HEK293 (cell line): ENCODE data around the gene KLLN.

Experiments
- GLIS1 ChIP-seq: fragments of 450-650 bp; formaldehyde crosslinking; IDR thresholded peaks from 2 replicates; pipeline ENCODE4 v1.5.1; 2016; ENCODE audit warnings: missing biosample characterization, missing genetic modification characterization
- KLF8 ChIP-seq: fragments of 450-650 bp; formaldehyde crosslinking; IDR thresholded peaks from 2 replicates; pipeline ENCODE4 v1.5.1; 2016; ENCODE audit warnings: missing biosample characterization, missing genetic modification characterization
- KLF9 ChIP-seq: fragments of 450-650 bp; formaldehyde crosslinking; IDR thresholded peaks from 2 replicates; pipeline ENCODE4 v1.5.1; 2016; ENCODE audit warnings: missing biosample characterization, missing genetic modification characterization, low read depth
- MEIS1 ChIP-seq: sonication (generic); formaldehyde crosslinking; IDR thresholded peaks from 2 replicates; pipeline ENCODE4 v1.8.1; 2022; ENCODE audit warnings: missing genetic modification reagents, mild to moderate bottlenecking, borderline replicate concordance
- SP3 ChIP-seq: fragments of 450-650 bp; formaldehyde crosslinking; IDR thresholded peaks from 2 replicates; pipeline ENCODE4 v1.5.1; 2016; ENCODE audit warnings: missing biosample characterization, missing genetic modification characterization
- ZBTB17 ChIP-seq: fragments of 450-650 bp; formaldehyde crosslinking; IDR thresholded peaks from 2 replicates; pipeline ENCODE4 v1.5.1; 2016; ENCODE audit warnings: missing biosample characterization, missing genetic modification characterization
- ZBTB8A ChIP-seq: fragments of 450-650 bp; formaldehyde crosslinking; IDR thresholded peaks from 2 replicates; pipeline ENCODE4 v1.5.1; 2016; ENCODE audit warnings: missing biosample characterization, missing genetic modification characterization
- ZFP3 ChIP-seq: fragments of 450-650 bp; formaldehyde crosslinking; IDR thresholded peaks from 2 replicates; pipeline ENCODE4 v1.5.1; 2016; ENCODE audit warnings: low read depth, missing biosample characterization, missing genetic modification characterization
- ZNF140 ChIP-seq: fragments of 450-650 bp; formaldehyde crosslinking; IDR thresholded peaks from 2 replicates; pipeline ENCODE4 v1.5.1; 2016; ENCODE audit warnings: missing biosample characterization, missing genetic modification characterization
- ZNF146 ChIP-seq: fragments of 450-650 bp; formaldehyde crosslinking; IDR thresholded peaks from 2 replicates; pipeline ENCODE4 v1.5.1; 2016; ENCODE audit warnings: missing biosample characterization, missing genetic modification characterization
- ZNF202 ChIP-seq: fragments of 450-650 bp; formaldehyde crosslinking; IDR thresholded peaks from 2 replicates; pipeline ENCODE4 v1.5.1; 2016; ENCODE audit warnings: missing biosample characterization, missing genetic modification characterization, borderline replicate concordance
- ZNF214 ChIP-seq: fragments of 450-650 bp; formaldehyde crosslinking; IDR thresholded peaks from 2 replicates; pipeline ENCODE4 v1.5.1; 2017; ENCODE audit warnings: missing biosample characterization, mild to moderate bottlenecking, missing genetic modification characterization, borderline replicate concordance
- ZNF239 ChIP-seq: fragments of 450-650 bp; formaldehyde crosslinking; IDR thresholded peaks from 2 replicates; pipeline ENCODE4 v1.5.1; 2016; ENCODE audit warnings: missing biosample characterization, missing genetic modification characterization
- ZNF248 ChIP-seq: fragments of 450-650 bp; formaldehyde crosslinking; IDR thresholded peaks from 2 replicates; pipeline ENCODE4 v1.5.1; 2017; ENCODE audit warnings: missing biosample characterization, missing genetic modification characterization
- ZNF274 ChIP-seq, 2 experiments: fragments of 200-500 bp in 1 of 2; fragments of 450-650 bp in 1 of 2; sonication (Bioruptor generic) in 1 of 2; formaldehyde crosslinking in 1 of 2; IDR thresholded peaks; 2 replicates each; pipeline versions ENCODE4 v1.5.1 to v1.6.1; 2014 to 2016; ENCODE audit warnings: borderline replicate concordance in 1 of 2, inconsistent platforms in 1 of 2, low read length in 1 of 2, missing biosample characterization in 1 of 2, missing genetic modification characterization in 1 of 2
- ZNF335 ChIP-seq: fragments of 450-650 bp; formaldehyde crosslinking; conservative IDR thresholded peaks from 2 replicates; pipeline ENCODE4 v1.5.1; 2016; ENCODE audit warnings: missing biosample characterization, missing genetic modification characterization
- ZNF341 ChIP-seq: fragments of 450-650 bp; formaldehyde crosslinking; IDR thresholded peaks from 2 replicates; pipeline ENCODE4; 2016; ENCODE audit warnings: low read depth, missing biosample characterization, missing genetic modification characterization
- ZNF501 ChIP-seq: fragments of 450-650 bp; formaldehyde crosslinking; IDR thresholded peaks from 2 replicates; pipeline ENCODE4 v1.5.1; 2016; ENCODE audit warnings: missing biosample characterization, missing genetic modification characterization
- ZNF549 ChIP-seq: fragments of 450-650 bp; IDR thresholded peaks from 2 replicates; pipeline ENCODE4 v1.5.1; 2018; ENCODE audit warnings: missing biosample characterization, missing genetic modification characterization, mild to moderate bottlenecking, inconsistent platforms, moderate library complexity
- ZNF555 ChIP-seq: fragments of 450-650 bp; formaldehyde crosslinking; conservative IDR thresholded peaks from 2 replicates; pipeline ENCODE4 v1.5.1; 2017; ENCODE audit warnings: missing biosample characterization, mild to moderate bottlenecking, missing genetic modification characterization, inconsistent platforms
- ZNF626 ChIP-seq: fragments of 450-650 bp; sonication (Bioruptor Pico); formaldehyde crosslinking; IDR thresholded peaks from 2 replicates; pipeline ENCODE4 v1.5.1; 2018; ENCODE audit warnings: missing biosample characterization, missing genetic modification characterization, inconsistent platforms
- ZNF664 ChIP-seq: fragments of 450-650 bp; formaldehyde crosslinking; IDR thresholded peaks from 2 replicates; pipeline ENCODE4 v1.5.1; 2016; ENCODE audit warnings: missing biosample characterization, missing genetic modification characterization
- ZNF785 ChIP-seq: fragments of 450-650 bp; formaldehyde crosslinking; IDR thresholded peaks from 2 replicates; pipeline ENCODE4 v1.5.1; 2016; ENCODE audit warnings: missing biosample characterization, missing genetic modification characterization
- ZNF792 ChIP-seq: fragments of 450-650 bp; formaldehyde crosslinking; IDR thresholded peaks from 2 replicates; pipeline ENCODE4 v1.5.1; 2016; ENCODE audit warnings: missing biosample characterization, missing genetic modification characterization
- TF ChIP-seq, protein P1 (sequence below): IDR thresholded peaks from 2 replicates; pipeline ENCODE4 v1.6.1; 2011; ENCODE audit warnings: mild to moderate bottlenecking, low read depth, low read length, borderline replicate concordance
- TF ChIP-seq, protein P2 (sequence below): fragments of 450-650 bp; formaldehyde crosslinking; IDR thresholded peaks from 2 replicates; pipeline ENCODE4 v1.5.1; 2016; ENCODE audit warnings: missing biosample characterization, missing genetic modification characterization, borderline replicate concordance
- TF ChIP-seq, protein P3 (sequence below): fragments of 450-650 bp; formaldehyde crosslinking; IDR thresholded peaks from 2 replicates; pipeline ENCODE4 v1.5.1; 2016; ENCODE audit warnings: missing biosample characterization, missing genetic modification characterization
- TF ChIP-seq, protein P4 (sequence below): fragments of 450-650 bp; formaldehyde crosslinking; IDR thresholded peaks from 2 replicates; pipeline ENCODE4 v1.5.1; 2017; ENCODE audit warnings: missing biosample characterization, missing genetic modification characterization
- TF ChIP-seq, protein P5 (sequence below): sonication (generic); formaldehyde crosslinking; IDR thresholded peaks from 2 replicates; pipeline ENCODE4 v1.8.1; 2022; ENCODE audit warnings: mild to moderate bottlenecking, moderate library complexity, missing genetic modification reagents

Gene KLLN

DNA sequence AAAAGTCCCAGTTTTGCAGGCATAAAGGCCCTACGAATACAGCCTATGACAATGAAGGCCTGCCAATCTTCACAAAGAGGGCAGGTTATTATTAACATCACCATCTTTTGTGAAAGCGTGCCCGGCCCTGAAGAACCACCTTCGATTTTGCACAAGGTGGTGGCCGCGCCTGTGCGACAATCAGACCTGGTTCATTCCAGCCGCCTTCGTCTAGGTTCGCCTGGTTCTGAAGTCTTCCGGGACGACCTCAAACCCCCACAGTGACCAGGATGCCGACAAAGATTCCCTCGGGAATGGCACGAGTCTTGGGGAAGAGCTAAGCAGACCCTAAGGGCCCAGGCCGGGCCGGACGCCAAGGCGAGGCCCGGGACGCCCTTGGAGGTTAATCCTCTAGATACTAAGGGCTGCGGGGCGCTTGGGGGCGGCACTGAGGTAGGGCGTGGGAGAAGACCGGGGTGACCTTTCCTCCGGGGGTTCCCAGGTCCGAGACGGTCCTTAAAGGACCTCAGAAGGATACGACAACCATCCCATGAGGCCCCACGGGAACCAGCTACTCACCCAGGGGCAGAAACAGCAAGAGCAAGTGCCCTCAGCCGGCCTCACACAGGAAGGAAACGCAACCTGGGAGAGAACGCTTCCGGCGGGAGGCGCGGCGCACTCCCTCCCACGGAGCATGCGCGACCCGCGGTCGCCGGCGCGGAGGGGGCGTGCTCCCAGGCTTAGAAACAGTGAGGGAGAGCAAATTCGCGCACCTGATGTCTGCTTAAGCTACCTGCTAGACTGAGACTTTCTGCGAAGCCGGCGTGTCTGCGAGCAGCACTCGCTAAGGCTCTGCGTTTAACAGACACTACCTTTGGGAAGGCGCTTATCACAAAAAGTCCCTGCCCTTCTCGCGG lies 45.5 kb downstream of the KLLN start, which contains the start of gene ATAD1 (continued):
- peak; percentile 80 for TF ChIP-seq ZBTB17 (tag by site-specific recombination)
- no peak for TF ChIP-seq ZNF626 (tag by site-specific recombination)
- peak; percentile 46; the same call in 1 of the 2 replicates for TF ChIP-seq ZNF501 (tag by site-specific recombination)
- TF ChIP-seq ZNF239 (tag by site-specific recombination), result no peak
- no peak for TF ChIP-seq ZNF140 (tag by site-specific recombination)
- TF ChIP-seq MEIS1 (CRISPR knock-in tag), result no peak
- TF ChIP-seq ZNF549 (tag by site-specific recombination), result no peak
- TF ChIP-seq KLF9 (tag by site-specific recombination), result peak; percentile 95
- no peak for TF ChIP-seq ZNF248 (tag by site-specific recombination)
- TF ChIP-seq ZBTB8A (tag by site-specific recombination), result peak; percentile 92
- peak; percentile 91 for TF ChIP-seq ZNF335 (tag by site-specific recombination)
- TF ChIP-seq, protein P1, sequence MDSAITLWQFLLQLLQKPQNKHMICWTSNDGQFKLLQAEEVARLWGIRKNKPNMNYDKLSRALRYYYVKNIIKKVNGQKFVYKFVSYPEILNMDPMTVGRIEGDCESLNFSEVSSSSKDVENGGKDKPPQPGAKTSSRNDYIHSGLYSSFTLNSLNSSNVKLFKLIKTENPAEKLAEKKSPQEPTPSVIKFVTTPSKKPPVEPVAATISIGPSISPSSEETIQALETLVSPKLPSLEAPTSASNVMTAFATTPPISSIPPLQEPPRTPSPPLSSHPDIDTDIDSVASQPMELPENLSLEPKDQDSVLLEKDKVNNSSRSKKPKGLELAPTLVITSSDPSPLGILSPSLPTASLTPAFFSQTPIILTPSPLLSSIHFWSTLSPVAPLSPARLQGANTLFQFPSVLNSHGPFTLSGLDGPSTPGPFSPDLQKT, result no peak
- TF ChIP-seq ZNF341 (tag by site-specific recombination), result peak; percentile 95
- TF ChIP-seq ZNF146 (tag by site-specific recombination), result 0 out of 2 replicates have a peak, but pooled peaks have one; percentile 9
- TF ChIP-seq, protein P2, sequence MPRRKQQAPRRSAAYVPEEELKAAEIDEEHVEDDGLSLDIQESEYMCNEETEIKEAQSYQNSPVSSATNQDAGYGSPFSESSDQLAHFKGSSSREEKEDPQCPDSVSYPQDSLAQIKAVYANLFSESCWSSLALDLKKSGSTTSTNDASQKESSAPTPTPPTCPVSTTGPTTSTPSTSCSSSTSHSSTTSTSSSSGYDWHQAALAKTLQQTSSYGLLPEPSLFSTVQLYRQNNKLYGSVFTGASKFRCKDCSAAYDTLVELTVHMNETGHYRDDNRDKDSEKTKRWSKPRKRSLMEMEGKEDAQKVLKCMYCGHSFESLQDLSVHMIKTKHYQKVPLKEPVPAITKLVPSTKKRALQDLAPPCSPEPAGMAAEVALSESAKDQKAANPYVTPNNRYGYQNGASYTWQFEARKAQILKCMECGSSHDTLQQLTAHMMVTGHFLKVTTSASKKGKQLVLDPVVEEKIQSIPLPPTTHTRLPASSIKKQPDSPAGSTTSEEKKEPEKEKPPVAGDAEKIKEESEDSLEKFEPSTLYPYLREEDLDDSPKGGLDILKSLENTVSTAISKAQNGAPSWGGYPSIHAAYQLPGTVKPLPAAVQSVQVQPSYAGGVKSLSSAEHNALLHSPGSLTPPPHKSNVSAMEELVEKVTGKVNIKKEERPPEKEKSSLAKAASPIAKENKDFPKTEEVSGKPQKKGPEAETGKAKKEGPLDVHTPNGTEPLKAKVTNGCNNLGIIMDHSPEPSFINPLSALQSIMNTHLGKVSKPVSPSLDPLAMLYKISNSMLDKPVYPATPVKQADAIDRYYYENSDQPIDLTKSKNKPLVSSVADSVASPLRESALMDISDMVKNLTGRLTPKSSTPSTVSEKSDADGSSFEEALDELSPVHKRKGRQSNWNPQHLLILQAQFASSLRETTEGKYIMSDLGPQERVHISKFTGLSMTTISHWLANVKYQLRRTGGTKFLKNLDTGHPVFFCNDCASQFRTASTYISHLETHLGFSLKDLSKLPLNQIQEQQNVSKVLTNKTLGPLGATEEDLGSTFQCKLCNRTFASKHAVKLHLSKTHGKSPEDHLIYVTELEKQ (tag by site-specific recombination), result no peak
- TF ChIP-seq ZNF664, result no peak
- TF ChIP-seq ZNF792 (tag by site-specific recombination), result no peak
- TF ChIP-seq, protein P3, sequence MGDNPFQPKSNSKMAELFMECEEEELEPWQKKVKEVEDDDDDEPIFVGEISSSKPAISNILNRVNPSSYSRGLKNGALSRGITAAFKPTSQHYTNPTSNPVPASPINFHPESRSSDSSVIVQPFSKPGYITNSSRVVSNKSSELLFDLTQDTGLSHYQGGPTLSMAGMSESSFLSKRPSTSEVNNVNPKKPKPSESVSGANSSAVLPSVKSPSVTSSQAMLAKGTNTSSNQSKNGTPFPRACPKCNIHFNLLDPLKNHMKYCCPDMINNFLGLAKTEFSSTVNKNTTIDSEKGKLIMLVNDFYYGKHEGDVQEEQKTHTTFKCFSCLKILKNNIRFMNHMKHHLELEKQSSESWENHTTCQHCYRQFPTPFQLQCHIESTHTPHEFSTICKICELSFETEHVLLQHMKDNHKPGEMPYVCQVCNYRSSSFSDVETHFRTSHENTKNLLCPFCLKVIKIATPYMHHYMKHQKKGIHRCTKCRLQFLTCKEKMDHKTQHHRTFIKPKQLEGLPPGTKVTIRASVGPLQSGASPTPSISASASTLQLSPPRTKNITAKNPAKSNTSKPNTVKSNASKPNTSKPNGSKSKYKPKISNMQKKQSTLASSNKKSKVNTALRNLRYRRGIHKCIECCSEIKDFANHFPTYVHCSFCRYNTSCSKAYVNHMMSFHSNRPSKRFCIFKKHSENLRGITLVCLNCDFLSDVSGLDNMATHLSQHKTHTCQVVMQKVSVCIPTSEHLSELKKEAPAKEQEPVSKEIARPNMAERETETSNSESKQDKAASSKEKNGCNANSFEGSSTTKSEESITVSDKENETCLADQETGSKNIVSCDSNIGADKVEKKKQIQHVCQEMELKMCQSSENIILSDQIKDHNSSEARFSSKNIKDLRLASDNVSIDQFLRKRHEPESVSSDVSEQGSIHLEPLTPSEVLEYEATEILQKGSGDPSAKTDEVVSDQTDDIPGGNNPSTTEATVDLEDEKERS (tag by site-specific recombination), result no peak
- TF ChIP-seq ZNF274 (IDR thresholded peaks at IDR 0.05; ENCODE audit: low read length), result no peak
- TF ChIP-seq ZNF274 (tag by site-specific recombination; IDR thresholded peaks at IDR 0.05; ENCODE audit: borderline replicate concordance), result no peak
- TF ChIP-seq, protein P4, sequence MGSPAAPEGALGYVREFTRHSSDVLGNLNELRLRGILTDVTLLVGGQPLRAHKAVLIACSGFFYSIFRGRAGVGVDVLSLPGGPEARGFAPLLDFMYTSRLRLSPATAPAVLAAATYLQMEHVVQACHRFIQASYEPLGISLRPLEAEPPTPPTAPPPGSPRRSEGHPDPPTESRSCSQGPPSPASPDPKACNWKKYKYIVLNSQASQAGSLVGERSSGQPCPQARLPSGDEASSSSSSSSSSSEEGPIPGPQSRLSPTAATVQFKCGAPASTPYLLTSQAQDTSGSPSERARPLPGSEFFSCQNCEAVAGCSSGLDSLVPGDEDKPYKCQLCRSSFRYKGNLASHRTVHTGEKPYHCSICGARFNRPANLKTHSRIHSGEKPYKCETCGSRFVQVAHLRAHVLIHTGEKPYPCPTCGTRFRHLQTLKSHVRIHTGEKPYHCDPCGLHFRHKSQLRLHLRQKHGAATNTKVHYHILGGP, result no peak
- TF ChIP-seq KLF8 (tag by site-specific recombination), result peak; percentile 80; the same call in 1 of the 2 replicates
- TF ChIP-seq ZNF202 (tag by site-specific recombination), result no peak
- no peak for TF ChIP-seq ZNF214 (tag by site-specific recombination)
- TF ChIP-seq ZFP3 (tag by site-specific recombination), result no peak
- TF ChIP-seq, protein P5, sequence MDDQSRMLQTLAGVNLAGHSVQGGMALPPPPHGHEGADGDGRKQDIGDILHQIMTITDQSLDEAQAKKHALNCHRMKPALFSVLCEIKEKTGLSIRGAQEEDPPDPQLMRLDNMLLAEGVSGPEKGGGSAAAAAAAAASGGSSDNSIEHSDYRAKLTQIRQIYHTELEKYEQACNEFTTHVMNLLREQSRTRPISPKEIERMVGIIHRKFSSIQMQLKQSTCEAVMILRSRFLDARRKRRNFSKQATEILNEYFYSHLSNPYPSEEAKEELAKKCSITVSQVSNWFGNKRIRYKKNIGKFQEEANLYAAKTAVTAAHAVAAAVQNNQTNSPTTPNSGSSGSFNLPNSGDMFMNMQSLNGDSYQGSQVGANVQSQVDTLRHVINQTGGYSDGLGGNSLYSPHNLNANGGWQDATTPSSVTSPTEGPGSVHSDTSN (CRISPR knock-in tag), result peak; percentile 10; the same call in 1 of the 2 replicates
- TF ChIP-seq GLIS1 (tag by site-specific recombination), result peak; percentile 96
- TF ChIP-seq SP3 (tag by site-specific recombination), result peak; percentile 50; the same call in 1 of the 2 replicates
- no peak for TF ChIP-seq ZNF555 (tag by site-specific recombination)
- TF ChIP-seq ZNF785 (tag by site-specific recombination), result no peak
